GM21723 (cell line): ENCODE data around the gene BLM.
"Not testable (repeated sequence)": the region's sequence is repeated elsewhere in the genome, so short reads cannot be mapped to it uniquely, and the experiment has no call there.

Source experiments
- ATAC-seq: cut with Tn5 transposase; IDR thresholded peaks from one replicate; pipeline ENCODE4 v1.9.1; 2021; ENCODE audit warnings: mild to moderate bottlenecking, moderate library complexity; ENCODE audit not compliant: unreplicated experiment

BLM gene

GRCh38 chr15:90716976-90717821 lies at the start of gene BLM:
TSS of gene BLM (plus strand) at chr15:90717346. CDS start at chr15:90747393, 30,047 bp downstream.
- ATAC-seq = peak; percentile 99

GRCh38 chr15:90667755-90668345 lies 49.3 kb upstream of the BLM start:
- ATAC-seq = not testable (repeated sequence)

- not testable (repeated sequence) for ATAC-seq
These were observed 46.5 kb upstream of the BLM start for GRCh38 chr15:90670631-90671030.

GRCh38 chr15:90671216-90671615 lies 45.9 kb upstream of the BLM start:
- ATAC-seq = no peak

GRCh38 chr15:90673357-90673756 lies 43.8 kb upstream of the BLM start:
- not testable (repeated sequence) for ATAC-seq

GRCh38 chr15:90674476-90674875 lies 42.7 kb upstream of the BLM start:
- ATAC-seq = no peak

GRCh38 chr15:90675464-90675863 lies 41.7 kb upstream of the BLM start:
- ATAC-seq = no peak

GRCh38 chr15:90677807-90678790 lies 39.0 kb upstream of the BLM start:
- ATAC-seq = no peak

GRCh38 chr15:90679959-90680358 lies 37.2 kb upstream of the BLM start:
- no peak for ATAC-seq

GRCh38 chr15:90680371-90680935 lies 36.7 kb upstream of the BLM start:
- no peak for ATAC-seq

- ATAC-seq = no peak
These were observed 36.1 kb upstream of the BLM start for GRCh38 chr15:90681056-90681455.

- no peak for ATAC-seq
These were observed 35.7 kb upstream of the BLM start for GRCh38 chr15:90681480-90681879.

GRCh38 chr15:90683371-90683770 lies 33.8 kb upstream of the BLM start:
- no peak for ATAC-seq

- no peak for ATAC-seq
These were observed 33.3 kb upstream of the BLM start for GRCh38 chr15:90683876-90684275.

- no peak for ATAC-seq
These were observed 32.9 kb upstream of the BLM start for GRCh38 chr15:90684281-90684680.

GRCh38 chr15:90685591-90686434 lies 31.3 kb upstream of the BLM start:
- ATAC-seq = peak; percentile 33

- ATAC-seq = peak; percentile 84
These were observed 30.5 kb upstream of the BLM start for GRCh38 chr15:90686435-90687218.

- ATAC-seq = not testable (repeated sequence)
These were observed 27.7 kb upstream of the BLM start for GRCh38 chr15:90689326-90689961.

GRCh38 chr15:90690585-90690984 lies 26.6 kb upstream of the BLM start:
- no peak for ATAC-seq
